GM10248 (cell line): ENCODE results near the gene ACER3.

ENCODE experiments used
- CTCF ChIA-PET: fragments of 300-600 bp; sonication (Branson Sonifier 250); formaldehyde crosslinking; extraction: SDS; loops from one replicate; lab custom pipeline; 2021; ENCODE audit warnings: antibody characterized with exemption; lab: Yijun Ruan, JAX
- POLR2A ChIA-PET: fragments of 350-650 bp; sonication (Branson Sonifier 250); formaldehyde crosslinking; extraction: SDS; loops from one replicate; lab custom pipeline; 2020; ENCODE audit warnings: antibody characterized with exemption; lab: Yijun Ruan, JAX
- DNase-seq: peaks from one replicate; pipeline ENCODE4 v3.0.0; 2012; ENCODE audit errors: extremely low spot score
- CTCF ChIP-seq: IDR thresholded peaks from 2 replicates; pipeline ENCODE4 v1.5.1; 2012; ENCODE audit warnings: mild to moderate bottlenecking, low read depth; ENCODE audit errors: extremely low read depth, missing control alignments, control extremely low read depth

ACER3 gene

GRCh38 chr11:77039491-77040400, 179.0 kb downstream of the ACER3 start:
- DNase-seq: peak; percentile 49
- peak; percentile 58 for TF ChIP-seq CTCF
- ChIA-PET CTCF (interaction anchor here (0.9 to 3.7 kb wide), 8 partner anchors 11 to 121 kb away, joined by 3 to 18 read pairs (median 6); no protein-coding TSS in a partner anchor), POLR2A (no interaction called here)

GRCh38 chr11:77040401-77040777, 179.7 kb downstream of the ACER3 start:
- ChIA-PET POLR2A (no interaction called here), CTCF (interaction anchor here (0.9 to 3.7 kb wide), 6 partner anchors 51 to 122 kb away, joined by 3 to 18 read pairs (median 6); no protein-coding TSS in a partner anchor)
- DNase-seq: no peak
- no peak for TF ChIP-seq CTCF

- ChIA-PET POLR2A (no interaction called here), CTCF (interaction anchor here (1.4 to 3.7 kb wide), 3 partner anchors 50 to 123 kb away, joined by 5 to 18 read pairs (median 12); no protein-coding TSS in a partner anchor)
- no peak for TF ChIP-seq CTCF
- DNase-seq: no peak
Measured at GRCh38 chr11:77040889-77041288, 180.2 kb downstream of the ACER3 start.

- TF ChIP-seq CTCF: no peak
- DNase-seq: no peak
- ChIA-PET POLR2A (no interaction called here), CTCF (interaction anchor here (1.0 to 3.9 kb wide), 4 partner anchors 12 to 122 kb away, joined by 3 to 27 read pairs (median 10); no protein-coding TSS in a partner anchor)
Measured at GRCh38 chr11:77042111-77042726, 181.5 kb downstream of the ACER3 start.

- DNase-seq: no peak
- POLR2A ChIA-PET: no interaction called here
- no peak for TF ChIP-seq CTCF
Measured at GRCh38 chr11:77044356-77044755, 183.6 kb downstream of the ACER3 start.

GRCh38 chr11:77044886-77045285, 184.2 kb downstream of the ACER3 start:
- DNase-seq: no peak
- TF ChIP-seq CTCF: no peak
- POLR2A ChIA-PET: no interaction called here
- CTCF ChIA-PET: interaction anchor here (0.7 to 3.9 kb wide), 9 partner anchors 9 to 143 kb away, joined by 3 to 27 read pairs (median 3); partner anchors contain the start of gene B3GNT6

More at GRCh38 chr11:77044356-77044755, 183.6 kb downstream of the ACER3 start:
- CTCF ChIA-PET: interaction anchor here (0.7 to 3.9 kb wide), 5 partner anchors 9 to 47 kb away, joined by 3 to 27 read pairs (median 7); partner anchors contain the start of gene B3GNT6
